Measurements from ENCODE around the gene MBNL1.

The MBNL1 gene

GRCh38 chr3:152400887-152401286, 132.2 kb downstream of the MBNL1 start:
- ATAC-seq: peak; percentile 23; the same call in 2 of the 3 replicates
- TF ChIP-seq ESRRG (CRISPR knock-in tag; IDR thresholded peaks at IDR 0.05) (no peak), ZFP30 (CRISPR knock-in tag; IDR thresholded peaks at IDR 0.05) (no peak)

GRCh38 chr3:152402695-152403451, 134.1 kb downstream of the MBNL1 start:
- no peak for TF ChIP-seq TOX (CRISPR knock-in tag; IDR thresholded peaks at IDR 0.05; ENCODE audit: borderline replicate concordance)
- no peak for TF ChIP-seq BACH2 (CRISPR knock-in tag; IDR thresholded peaks at IDR 0.05; ENCODE audit: borderline replicate concordance)
- no peak for TF ChIP-seq TCF4 (CRISPR knock-in tag; IDR thresholded peaks at IDR 0.05; ENCODE audit: borderline replicate concordance)
- TF ChIP-seq CSDC2 (CRISPR knock-in tag; IDR thresholded peaks at IDR 0.05): no peak
- TF ChIP-seq ARNTL (CRISPR knock-in tag; IDR thresholded peaks at IDR 0.05; ENCODE audit: borderline replicate concordance, low read depth): no peak
- no peak for TF ChIP-seq ESRRG (CRISPR knock-in tag; IDR thresholded peaks at IDR 0.05)
- TF ChIP-seq POU6F1 (CRISPR knock-in tag; IDR thresholded peaks at IDR 0.05; ENCODE audit: borderline replicate concordance, low read depth): no peak
- no peak for TF ChIP-seq CREB5 (CRISPR knock-in tag; IDR thresholded peaks at IDR 0.05; ENCODE audit: low read depth)
- TF ChIP-seq ISL1 (CRISPR knock-in tag; IDR thresholded peaks at IDR 0.05): no peak
- TF ChIP-seq ZNF565 (CRISPR knock-in tag; conservative IDR thresholded peaks at IDR 0.05; ENCODE audit: low read depth): no peak
- TF ChIP-seq ZC3H10 (CRISPR knock-in tag; IDR thresholded peaks at IDR 0.05): no peak
- no peak for TF ChIP-seq SNAI2 (CRISPR knock-in tag; IDR thresholded peaks at IDR 0.05)
- TF ChIP-seq ZFP30 (CRISPR knock-in tag; IDR thresholded peaks at IDR 0.05): no peak
- no peak for TF ChIP-seq ZNF8 (CRISPR knock-in tag; IDR thresholded peaks at IDR 0.05)
- no peak for TF ChIP-seq OSR1 (CRISPR knock-in tag; IDR thresholded peaks at IDR 0.05)
- no peak for TF ChIP-seq PATZ1 (CRISPR knock-in tag; IDR thresholded peaks at IDR 0.05; ENCODE audit: borderline replicate concordance)
- peak; percentile 26 for ATAC-seq

GRCh38 chr3:152403632-152404066, 134.9 kb downstream of the MBNL1 start:
- no peak; the same call in 2 of the 3 replicates for ATAC-seq
- TF ChIP-seq ZFP3 (CRISPR knock-in tag; IDR thresholded peaks at IDR 0.05) (no peak), CSDC2 (CRISPR knock-in tag; IDR thresholded peaks at IDR 0.05) (no peak), CREB5 (CRISPR knock-in tag; IDR thresholded peaks at IDR 0.05; ENCODE audit: low read depth) (no peak), BACH2 (CRISPR knock-in tag; IDR thresholded peaks at IDR 0.05; ENCODE audit: borderline replicate concordance) (no peak), ZNF70 (CRISPR knock-in tag; IDR thresholded peaks at IDR 0.05) (no peak), ZC3H10 (CRISPR knock-in tag; IDR thresholded peaks at IDR 0.05) (no peak), OSR1 (CRISPR knock-in tag; IDR thresholded peaks at IDR 0.05) (no peak), ARNTL (CRISPR knock-in tag; IDR thresholded peaks at IDR 0.05; ENCODE audit: borderline replicate concordance, low read depth) (no peak), ESRRG (CRISPR knock-in tag; IDR thresholded peaks at IDR 0.05) (no peak), ZFP30 (CRISPR knock-in tag; IDR thresholded peaks at IDR 0.05) (no peak), TOX (CRISPR knock-in tag; IDR thresholded peaks at IDR 0.05; ENCODE audit: borderline replicate concordance) (no peak), RARB (CRISPR knock-in tag; IDR thresholded peaks at IDR 0.05) (no peak), POU6F1 (CRISPR knock-in tag; IDR thresholded peaks at IDR 0.05; ENCODE audit: borderline replicate concordance, low read depth) (no peak), PATZ1 (CRISPR knock-in tag; IDR thresholded peaks at IDR 0.05; ENCODE audit: borderline replicate concordance) (no peak), PPARA (CRISPR knock-in tag; IDR thresholded peaks at IDR 0.05; ENCODE audit: borderline replicate concordance) (no peak), TCF4 (CRISPR knock-in tag; IDR thresholded peaks at IDR 0.05; ENCODE audit: borderline replicate concordance) (no peak), SNAI2 (CRISPR knock-in tag; IDR thresholded peaks at IDR 0.05) (no peak), TSHZ2 (CRISPR knock-in tag; IDR thresholded peaks at IDR 0.05) (no peak)
